GM21723 (cell line): ENCODE data around the gene LRRIQ3.

Experiments
- ATAC-seq: cut with Tn5 transposase; IDR thresholded peaks from one replicate; pipeline ENCODE4 v1.9.1; 2021; ENCODE audit warnings: mild to moderate bottlenecking, moderate library complexity; ENCODE audit not compliant: unreplicated experiment

The LRRIQ3 gene

DNA sequence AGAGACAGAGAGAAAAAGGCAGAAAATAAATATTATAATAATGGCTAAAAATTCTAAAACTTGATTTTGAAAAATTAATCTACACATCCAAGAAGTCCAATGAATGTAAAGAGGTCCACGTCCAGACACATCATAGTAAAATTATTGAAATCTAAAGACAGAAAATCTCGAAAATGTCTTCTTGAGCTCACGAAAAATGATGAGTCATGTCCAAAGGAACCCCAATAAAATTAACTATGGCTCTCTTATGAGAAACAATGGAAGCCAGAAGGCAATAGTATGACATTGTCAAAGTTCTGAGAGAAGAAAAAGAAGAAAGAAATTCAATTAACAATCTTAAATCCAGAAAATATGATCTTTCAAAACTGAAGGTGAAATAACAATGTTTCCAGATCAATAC lies 84.6 kb downstream of the LRRIQ3 start:
- no peak for ATAC-seq

DNA sequence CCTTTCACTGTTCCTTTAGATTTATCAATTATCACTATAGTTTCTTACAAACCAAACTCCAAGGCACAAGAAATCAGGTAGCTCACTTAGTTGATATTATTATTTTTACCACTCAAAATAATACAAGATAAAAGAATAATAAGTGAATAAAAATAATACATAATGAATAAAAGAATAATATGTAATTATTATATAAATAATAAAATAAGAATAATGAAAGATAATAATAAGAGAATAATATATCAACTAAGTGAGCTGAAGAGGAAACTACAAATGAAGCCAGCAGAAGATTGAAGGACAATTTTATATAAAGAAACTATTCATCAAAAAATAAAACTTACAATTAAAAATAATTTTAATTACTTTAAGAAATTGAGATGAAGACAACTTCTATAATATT lies 90.6 kb downstream of the LRRIQ3 start:
- no peak for ATAC-seq

DNA sequence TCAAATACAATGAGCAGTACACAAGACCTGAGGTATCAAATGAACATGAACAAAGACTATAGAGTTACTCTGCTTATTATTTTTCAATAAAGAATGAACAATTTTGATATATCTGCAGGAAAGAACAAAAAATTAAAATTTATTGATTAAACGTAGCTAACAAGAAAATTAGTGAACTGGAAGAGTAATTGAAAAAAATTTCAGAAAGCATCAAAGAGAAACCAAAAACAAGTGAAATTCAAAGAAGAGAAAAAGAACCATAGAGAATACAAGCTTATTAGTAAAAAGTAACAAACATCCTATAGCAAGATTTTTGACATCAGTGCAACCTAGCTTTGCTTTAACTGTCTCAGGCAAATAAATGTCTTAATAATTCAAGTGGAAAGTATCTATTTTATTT lies 106.6 kb downstream of the LRRIQ3 start:
- ATAC-seq, result no peak

- ATAC-seq, result no peak
These were observed 114.8 kb downstream of the LRRIQ3 start for GRCh38 chr1:74083128-74083527.

- ATAC-seq, result no peak
These were observed 132.9 kb downstream of the LRRIQ3 start for GRCh38 chr1:74065081-74065480.

GRCh38 chr1:74057719-74058118 lies 140.3 kb downstream of the LRRIQ3 start:
- ATAC-seq, result no peak

DNA sequence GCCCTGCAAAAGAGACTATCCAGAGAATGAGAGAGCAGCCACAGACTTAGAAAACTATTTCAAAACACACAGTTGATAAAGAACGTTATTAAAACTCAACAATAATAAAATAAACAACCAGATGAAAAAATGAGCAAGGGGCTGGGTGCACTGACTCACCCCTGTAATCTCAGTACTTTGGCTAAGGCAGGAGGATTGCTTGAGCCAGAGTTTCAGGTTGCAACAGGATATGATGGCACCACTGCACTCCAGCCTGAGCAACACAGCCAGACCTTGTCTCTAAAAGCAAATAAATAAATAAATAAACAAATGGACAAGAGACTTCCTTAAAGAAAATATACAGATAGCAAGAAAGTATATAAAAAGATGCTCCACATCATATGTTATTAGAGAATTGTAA lies 144.6 kb downstream of the LRRIQ3 start:
- no peak for ATAC-seq

- ATAC-seq, result no peak
These were observed 147.6 kb downstream of the LRRIQ3 start for GRCh38 chr1:74050386-74050785.

DNA sequence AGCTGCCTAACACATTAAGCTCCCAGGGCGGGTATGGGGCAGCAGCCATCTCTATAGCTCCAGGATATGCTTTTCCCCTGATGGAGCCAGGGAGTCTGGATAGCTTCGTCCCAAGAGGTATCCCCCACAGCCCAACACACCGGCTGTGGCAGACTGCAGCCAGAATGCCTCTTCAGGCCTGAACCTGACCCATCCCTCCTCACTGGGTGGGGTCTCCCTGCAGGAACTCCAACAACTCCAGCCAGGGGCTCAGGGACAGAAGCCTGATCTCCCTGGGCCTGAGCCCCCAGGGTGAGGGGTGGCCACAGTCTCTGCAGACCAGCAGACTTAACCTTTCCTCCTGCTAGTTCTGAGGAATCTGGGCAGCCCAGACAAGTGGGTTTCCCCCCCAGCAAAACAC lies 159.9 kb downstream of the LRRIQ3 start:
- no peak for ATAC-seq

GRCh38 chr1:74012583-74012982 lies 185.4 kb downstream of the LRRIQ3 start:
- ATAC-seq, result no peak

GRCh38 chr1:74011736-74012135 lies 186.2 kb downstream of the LRRIQ3 start:
- no peak for ATAC-seq

GRCh38 chr1:74010206-74010605 lies 187.8 kb downstream of the LRRIQ3 start:
- ATAC-seq, result no peak

DNA sequence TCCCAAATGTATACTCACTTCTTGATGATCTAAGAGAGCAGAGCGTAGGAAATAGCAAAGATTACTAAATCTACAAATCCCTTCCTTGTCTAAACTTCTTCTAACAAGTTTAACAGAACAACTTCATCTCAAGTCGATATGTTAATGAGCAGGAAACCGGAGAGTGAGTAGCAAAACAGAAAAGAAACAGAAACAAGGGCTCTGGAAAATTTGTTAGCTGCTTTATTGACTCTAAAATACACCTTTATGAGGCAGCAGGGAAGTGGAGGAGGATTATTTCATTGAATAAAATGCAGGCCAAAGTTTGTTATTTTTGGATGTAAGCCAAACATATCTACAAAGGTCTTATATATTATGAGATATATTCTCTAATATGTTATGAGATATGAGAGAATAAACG lies 192.4 kb downstream of the LRRIQ3 start:
- ATAC-seq, result no peak

DNA sequence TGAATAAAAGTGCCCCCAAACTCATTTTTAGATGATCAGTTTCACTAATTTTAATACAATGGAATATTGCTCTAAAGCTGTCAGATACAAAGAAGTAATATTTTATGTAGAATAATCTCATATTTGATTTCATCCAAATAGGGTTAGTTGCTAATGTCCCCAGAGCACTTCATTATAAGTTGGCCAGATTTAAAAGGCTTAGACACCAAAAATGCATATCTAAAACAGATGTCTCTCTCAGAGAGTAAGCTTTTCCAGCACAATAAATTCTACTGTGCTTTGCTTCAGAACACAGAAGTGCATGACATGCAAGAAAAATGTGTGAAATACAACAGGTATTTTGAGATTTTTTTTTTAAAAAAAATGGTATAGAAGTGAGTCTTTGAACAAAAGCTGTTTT lies 194.2 kb downstream of the LRRIQ3 start:
- ATAC-seq, result no peak

DNA sequence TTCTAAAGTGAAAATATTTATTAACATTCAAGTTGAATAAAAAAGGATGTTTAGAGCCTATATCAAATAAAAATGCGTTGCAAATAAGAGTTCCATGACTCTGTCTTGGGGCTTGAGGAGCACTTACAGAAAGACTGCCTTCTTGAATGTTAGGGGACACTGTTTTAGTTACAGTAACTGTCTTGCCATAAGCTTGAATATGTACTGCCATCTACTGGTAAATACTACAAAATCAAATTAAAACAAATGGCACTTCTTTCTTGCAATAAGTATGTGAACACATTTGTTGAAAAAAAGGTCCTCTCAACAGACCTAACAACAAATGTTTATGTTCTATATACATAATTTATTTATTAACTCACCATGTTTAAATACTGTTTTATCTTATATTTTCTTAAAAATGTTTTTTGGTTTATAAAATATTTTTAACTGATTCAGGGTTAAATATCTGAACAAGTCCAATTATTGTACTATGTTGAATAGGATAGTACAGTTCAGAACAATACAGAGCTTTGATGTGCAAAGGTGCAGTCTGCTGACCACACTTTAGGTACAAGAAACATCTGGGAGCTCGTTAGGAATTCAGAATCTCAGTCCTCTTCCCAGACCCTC lies 199.5 kb downstream of the LRRIQ3 start:
- peak; percentile 77 for ATAC-seq

DNA sequence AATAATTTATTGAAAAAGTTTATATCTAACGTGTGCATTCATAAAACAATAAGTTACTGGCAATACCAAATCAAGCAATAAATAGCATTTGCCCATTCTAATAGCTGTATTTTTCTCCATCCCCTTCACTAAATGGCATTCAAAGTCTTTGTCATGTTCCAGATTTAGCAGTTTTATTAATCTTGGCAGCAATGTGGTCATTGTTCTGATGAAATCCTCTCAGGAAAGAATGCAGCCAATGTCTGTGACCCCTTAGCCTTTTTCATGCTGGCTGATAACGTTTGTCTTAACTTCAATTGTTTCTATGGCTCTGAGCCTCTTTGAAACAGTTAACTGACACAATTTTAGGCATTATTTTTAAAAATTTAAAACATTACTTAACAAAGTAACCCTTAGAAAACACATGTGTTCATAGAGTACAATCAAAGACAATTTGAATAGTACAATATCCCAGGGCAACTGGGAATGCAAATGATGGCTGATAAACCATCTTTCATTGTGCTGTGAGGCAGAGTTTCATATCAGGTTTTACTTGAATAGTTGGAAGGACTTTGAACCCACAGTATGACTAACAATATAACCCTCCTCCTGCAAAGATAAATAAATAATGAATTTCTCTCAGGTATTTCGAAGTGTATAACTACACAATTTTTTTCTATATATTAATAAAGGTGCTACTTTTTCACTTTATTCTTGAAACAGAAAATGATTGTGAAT lies 217.5 kb downstream of the LRRIQ3 start:
- no peak for ATAC-seq

- no peak for ATAC-seq
These were observed 218.3 kb downstream of the LRRIQ3 start for GRCh38 chr1:73979684-73980083.

- ATAC-seq, result no peak
These were observed 219.0 kb downstream of the LRRIQ3 start for GRCh38 chr1:73978964-73979363.
